ENCODE data around the gene KLRG1.

The KLRG1 gene

GRCh38 chr12:8980137-8980536 lies 9.2 kb upstream of the KLRG1 start:
- DNase-seq (ENCODE audit: low read depth), result no peak
- TF ChIP-seq, protein P1, sequence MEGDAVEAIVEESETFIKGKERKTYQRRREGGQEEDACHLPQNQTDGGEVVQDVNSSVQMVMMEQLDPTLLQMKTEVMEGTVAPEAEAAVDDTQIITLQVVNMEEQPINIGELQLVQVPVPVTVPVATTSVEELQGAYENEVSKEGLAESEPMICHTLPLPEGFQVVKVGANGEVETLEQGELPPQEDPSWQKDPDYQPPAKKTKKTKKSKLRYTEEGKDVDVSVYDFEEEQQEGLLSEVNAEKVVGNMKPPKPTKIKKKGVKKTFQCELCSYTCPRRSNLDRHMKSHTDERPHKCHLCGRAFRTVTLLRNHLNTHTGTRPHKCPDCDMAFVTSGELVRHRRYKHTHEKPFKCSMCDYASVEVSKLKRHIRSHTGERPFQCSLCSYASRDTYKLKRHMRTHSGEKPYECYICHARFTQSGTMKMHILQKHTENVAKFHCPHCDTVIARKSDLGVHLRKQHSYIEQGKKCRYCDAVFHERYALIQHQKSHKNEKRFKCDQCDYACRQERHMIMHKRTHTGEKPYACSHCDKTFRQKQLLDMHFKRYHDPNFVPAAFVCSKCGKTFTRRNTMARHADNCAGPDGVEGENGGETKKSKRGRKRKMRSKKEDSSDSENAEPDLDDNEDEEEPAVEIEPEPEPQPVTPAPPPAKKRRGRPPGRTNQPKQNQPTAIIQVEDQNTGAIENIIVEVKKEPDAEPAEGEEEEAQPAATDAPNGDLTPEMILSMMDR (conservative IDR thresholded peaks at IDR 0.05; ENCODE audit: low read depth, low read length), result no peak
- no peak overlapping the region for H3K4me3 ChIP-seq (ENCODE audit: low read length)

DNA sequence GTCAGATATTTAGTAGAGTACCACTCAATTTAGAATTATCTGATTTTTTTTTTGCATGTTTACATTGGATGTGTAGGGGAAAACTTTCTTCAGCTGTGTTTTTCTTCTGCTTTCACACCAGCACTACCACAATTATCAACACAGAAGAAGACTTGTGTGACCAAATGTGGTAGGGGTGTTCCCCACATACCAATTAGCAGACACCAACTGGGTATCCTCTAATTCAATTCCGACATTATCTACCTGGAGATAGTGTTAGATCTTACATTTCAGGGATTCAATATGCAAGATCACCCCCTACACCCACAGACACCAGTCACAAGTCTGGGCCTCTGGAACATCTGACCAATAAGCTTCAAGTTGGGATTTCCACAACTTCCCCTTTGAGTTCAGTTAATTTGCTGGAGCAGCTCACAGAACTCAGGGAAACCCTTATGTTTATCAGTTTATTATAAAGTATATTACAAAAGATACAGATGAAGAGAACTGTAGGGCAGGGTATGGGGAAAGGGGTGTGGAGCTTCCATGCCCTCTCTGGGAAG lies 4.1 kb upstream of the KLRG1 start:
- H3K4me3 ChIP-seq (ENCODE audit: low read length), result no peak overlapping the region
- no peak for DNase-seq (ENCODE audit: low read depth)
- TF ChIP-seq, protein P1 (conservative IDR thresholded peaks at IDR 0.05; ENCODE audit: low read depth, low read length), result no peak

DNA sequence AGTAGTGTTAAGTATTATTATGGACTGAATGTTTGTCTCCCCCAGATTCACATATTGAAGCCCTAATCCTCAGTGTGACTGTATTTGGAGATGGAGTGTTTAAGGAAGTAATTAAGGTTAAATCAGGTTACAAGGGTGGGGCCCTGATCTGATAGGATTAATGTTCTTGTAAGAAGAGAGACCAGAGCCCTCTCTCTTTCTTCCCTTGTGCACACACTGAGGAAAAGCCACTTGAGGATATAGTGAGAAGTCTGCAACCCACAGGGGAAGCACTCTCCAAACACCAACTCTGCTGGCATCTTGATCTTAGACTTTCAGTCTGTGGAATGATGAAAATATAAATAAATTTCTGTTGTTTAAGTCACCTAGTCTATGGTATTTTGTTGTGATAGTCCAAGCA lies 2.2 kb upstream of the KLRG1 start:
- H3K4me3 ChIP-seq (ENCODE audit: low read length), result no peak overlapping the region
- no peak for DNase-seq (ENCODE audit: low read depth)
- TF ChIP-seq, protein P1 (conservative IDR thresholded peaks at IDR 0.05; ENCODE audit: low read depth, low read length), result no peak

DNA sequence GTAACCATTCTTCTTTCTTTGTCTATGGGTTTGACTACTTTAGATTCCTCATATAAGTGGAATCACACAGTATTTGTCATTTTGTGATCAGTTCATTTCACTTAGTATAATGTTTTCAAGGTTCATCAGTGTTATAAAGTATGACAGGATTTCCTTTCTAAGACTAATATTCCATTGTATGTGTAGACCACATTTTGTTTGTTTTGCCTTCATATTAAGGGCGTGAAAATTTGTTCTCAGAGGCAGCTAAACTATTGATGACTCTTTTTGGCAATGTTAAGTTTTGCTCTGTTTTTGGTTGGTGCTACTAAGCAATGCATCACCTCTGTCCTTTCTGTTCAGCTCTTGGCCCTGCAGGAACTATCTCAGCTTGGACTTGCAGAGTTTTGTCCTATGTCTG lies 1.7 kb upstream of the KLRG1 start:
- H3K4me3 ChIP-seq (ENCODE audit: low read length), result no peak overlapping the region
- TF ChIP-seq, protein P1 (conservative IDR thresholded peaks at IDR 0.05; ENCODE audit: low read depth, low read length), result no peak
- no peak for DNase-seq (ENCODE audit: low read depth)

DNA sequence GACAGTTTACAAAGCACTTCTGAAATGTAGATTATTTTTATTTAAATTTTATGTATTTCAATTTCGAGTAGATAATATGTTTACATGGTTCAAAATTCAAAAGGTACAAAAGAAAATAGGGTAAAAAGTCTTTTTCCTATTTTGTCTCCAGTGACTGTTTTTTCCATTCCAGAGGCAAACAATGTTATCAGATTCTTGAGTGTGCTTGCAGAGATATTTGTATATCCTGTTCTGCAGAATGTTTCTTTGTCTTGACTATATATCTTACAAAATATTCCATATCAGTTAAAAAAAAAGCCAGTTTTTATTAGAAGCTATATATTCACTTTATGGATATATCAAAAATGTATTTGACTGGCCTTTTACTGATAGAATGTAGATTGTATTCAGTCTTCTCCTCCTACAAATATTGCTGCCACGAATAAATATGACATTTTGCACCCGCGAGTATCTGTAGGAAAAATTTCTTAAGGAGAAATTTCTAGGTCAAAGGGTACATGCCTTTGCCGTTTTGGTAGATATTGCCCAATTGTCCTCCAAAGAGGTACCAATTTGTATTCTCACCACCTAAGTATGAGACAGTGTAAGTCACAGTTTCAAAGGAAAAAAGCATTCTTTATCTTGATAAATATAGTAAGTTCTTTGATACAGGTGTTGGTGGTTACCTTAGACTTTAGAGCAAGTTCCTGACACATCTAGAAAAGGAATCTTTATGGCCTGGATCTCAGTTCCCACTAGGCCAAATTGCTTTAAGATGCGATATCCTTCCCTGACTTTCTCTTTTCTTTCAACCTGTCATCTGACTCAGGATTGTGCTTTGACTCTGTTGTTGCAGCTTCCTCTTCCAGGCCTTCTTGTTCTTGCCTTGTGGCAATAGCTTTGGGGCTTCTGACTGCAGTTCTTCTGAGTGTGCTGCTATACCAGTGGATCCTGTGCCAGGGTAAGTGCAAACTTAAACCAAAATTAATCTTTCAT lies 2.3 kb downstream of the KLRG1 start:
- TF ChIP-seq, protein P1 (conservative IDR thresholded peaks at IDR 0.05; ENCODE audit: low read depth, low read length), result no peak
- no peak for DNase-seq (ENCODE audit: low read depth)
- H3K4me3 ChIP-seq (ENCODE audit: low read length), result no peak overlapping the region

- TF ChIP-seq, protein P1 (conservative IDR thresholded peaks at IDR 0.05; ENCODE audit: low read depth, low read length), result no peak
- no peak overlapping the region for H3K4me3 ChIP-seq (ENCODE audit: low read length)
- DNase-seq (ENCODE audit: low read depth), result no peak
Measured at GRCh38 chr12:8993827-8994226, 4.5 kb downstream of the KLRG1 start.

Measured in retinal pigment epithelial cell (primary cell).